Neural progenitor cell (in vitro differentiated cells): ENCODE measurements around the gene ATP10B. TPM values are rescaled to one million over a fixed set of nuclear protein-coding genes. Genes with fewer than 3 reads are reported as not detected.

Experiments
- DNase-seq: peaks from one replicate; pipeline ENCODE4 v3.0.0-alpha.2; 2016; ENCODE audit warnings: low spot score
- H2AFZ ChIP-seq: fragments of 200-600 bp; sonication (generic); replicated peaks from 2 replicates; pipeline ENCODE4 v1.6.1; 2016; ENCODE audit warnings: antibody characterized with exemption
- H3F3A ChIP-seq: fragments of 200-600 bp; sonication (generic); 2 replicates; pipeline ENCODE4 v1.6.1; 2016; ENCODE audit warnings: antibody characterized with exemption, low read depth
- H3K27ac ChIP-seq: fragments of 200-600 bp; sonication (generic); 2 replicates; pipeline ENCODE4 v1.5.1; 2016; ENCODE audit warnings: mild to moderate bottlenecking
- H3K27me3 ChIP-seq: fragments of 200-600 bp; sonication (generic); 2 replicates; pipeline ENCODE4 v1.6.1; 2016; ENCODE audit warnings: mild to moderate bottlenecking, moderate library complexity
- H3K36me3 ChIP-seq: fragments of 200-600 bp; sonication (generic); 2 replicates; pipeline ENCODE4 v1.5.1; 2016
- H3K4me1 ChIP-seq: fragments of 200-600 bp; sonication (generic); 2 replicates; pipeline ENCODE4 v1.6.1; 2016; ENCODE audit warnings: mixed run types
- H3K4me2 ChIP-seq: fragments of 200-600 bp; sonication (generic); 2 replicates; pipeline ENCODE4 v1.6.1; 2016
- H3K4me3 ChIP-seq: fragments of 200-600 bp; sonication (generic); 2 replicates; pipeline ENCODE4 v1.5.1; 2016
- H3K79me2 ChIP-seq: fragments of 200-600 bp; sonication (generic); 2 replicates; pipeline ENCODE4 v1.6.1; 2016; ENCODE audit warnings: low read depth
- H3K9ac ChIP-seq: fragments of 200-600 bp; sonication (generic); 2 replicates; pipeline ENCODE4 v1.6.1; 2016
- H3K9me3 ChIP-seq: fragments of 200-600 bp; sonication (generic); 2 replicates; pipeline ENCODE4 v1.5.1; 2016; ENCODE audit warnings: low read depth
- H4K20me1 ChIP-seq: fragments of 200-600 bp; sonication (generic); 2 replicates; pipeline ENCODE4 v1.6.1; 2016; ENCODE audit warnings: low read depth
- H3K27ac Mint-ChIP-seq: 3 replicates; pipeline ENCODE4 v1.8.0; 2021; ENCODE audit warnings: mixed read lengths
- H3K27me3 Mint-ChIP-seq: 2 replicates; pipeline ENCODE4 v1.8.0; 2022; ENCODE audit warnings: low read depth, mild to moderate bottlenecking, inconsistent platforms, moderate library complexity, mixed read lengths; ENCODE audit not compliant: insufficient read depth
- H3K36me3 Mint-ChIP-seq: 3 replicates; pipeline ENCODE4 v1.8.0; 2021; ENCODE audit warnings: mixed read lengths
- H3K4me1 Mint-ChIP-seq: 3 replicates; pipeline ENCODE4 v1.8.0; 2021; ENCODE audit warnings: mixed read lengths
- H3K4me3 Mint-ChIP-seq: 3 replicates; pipeline ENCODE4 v1.8.0; 2021; ENCODE audit warnings: mild to moderate bottlenecking, moderate library complexity, mixed read lengths
- H3K9me3 Mint-ChIP-seq: 3 replicates; pipeline ENCODE4 v1.8.0; 2020; ENCODE audit warnings: mixed read lengths
- EZH2 ChIP-seq: fragments of 200-600 bp; sonication (generic); IDR thresholded peaks from 2 replicates; pipeline ENCODE4 v1.6.1; 2017; ENCODE audit warnings: antibody characterized with exemption, mild to moderate bottlenecking, moderate library complexity
- EZH2phosphoT487 ChIP-seq: fragments of 200-600 bp; sonication (generic); IDR thresholded peaks from 2 replicates; pipeline ENCODE4 v1.6.1; 2017; ENCODE audit warnings: antibody characterized with exemption
- total RNA-seq: library from RNA; depleted of rRNA; stranded (reverse); fragments of >200 nt; gene quantifications from 2 replicates; pipeline ENCODE4 v1.2.3, GENCODE V29; 2015; ENCODE audit warnings: low replicate concordance
- TF ChIP-seq, protein P1 (sequence below): fragments of 200-600 bp; sonication (generic); IDR thresholded peaks from 2 replicates; pipeline ENCODE4 v1.5.1; 2017; ENCODE audit warnings: antibody characterized with exemption, mild to moderate bottlenecking

Gene ATP10B
- total RNA-seq, 1 donor from 2014 or later: not detected

- Mint-ChIP-seq H3K9me3 (no peaks in the 10 kb centered on the region), H3K27ac (no peak overlapping the region), H3K36me3 (no peaks in the 10 kb centered on the region), H3K4me3 (no peak overlapping the region), H3K27me3 (peaks cover 2% of the 10 kb centered on the region), H3K4me1 (peaks cover 9% of the 10 kb centered on the region)
- no peak overlapping the region for H3K4me3 ChIP-seq
- TF ChIP-seq EZH2 (no peak), EZH2phosphoT487 (no peak)
- TF ChIP-seq, protein P1, sequence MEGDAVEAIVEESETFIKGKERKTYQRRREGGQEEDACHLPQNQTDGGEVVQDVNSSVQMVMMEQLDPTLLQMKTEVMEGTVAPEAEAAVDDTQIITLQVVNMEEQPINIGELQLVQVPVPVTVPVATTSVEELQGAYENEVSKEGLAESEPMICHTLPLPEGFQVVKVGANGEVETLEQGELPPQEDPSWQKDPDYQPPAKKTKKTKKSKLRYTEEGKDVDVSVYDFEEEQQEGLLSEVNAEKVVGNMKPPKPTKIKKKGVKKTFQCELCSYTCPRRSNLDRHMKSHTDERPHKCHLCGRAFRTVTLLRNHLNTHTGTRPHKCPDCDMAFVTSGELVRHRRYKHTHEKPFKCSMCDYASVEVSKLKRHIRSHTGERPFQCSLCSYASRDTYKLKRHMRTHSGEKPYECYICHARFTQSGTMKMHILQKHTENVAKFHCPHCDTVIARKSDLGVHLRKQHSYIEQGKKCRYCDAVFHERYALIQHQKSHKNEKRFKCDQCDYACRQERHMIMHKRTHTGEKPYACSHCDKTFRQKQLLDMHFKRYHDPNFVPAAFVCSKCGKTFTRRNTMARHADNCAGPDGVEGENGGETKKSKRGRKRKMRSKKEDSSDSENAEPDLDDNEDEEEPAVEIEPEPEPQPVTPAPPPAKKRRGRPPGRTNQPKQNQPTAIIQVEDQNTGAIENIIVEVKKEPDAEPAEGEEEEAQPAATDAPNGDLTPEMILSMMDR: no peak
- no peak overlapping the region for H3K4me2 ChIP-seq
- H4K20me1 ChIP-seq: no peaks in the 10 kb centered on the region
- no peak for DNase-seq
- no peaks in the 10 kb centered on the region for H3K27me3 ChIP-seq
- H3K9me3 ChIP-seq: no peaks in the 10 kb centered on the region
- peaks cover 4% of the 10 kb centered on the region for H3F3A ChIP-seq
- no peak overlapping the region for H3K9ac ChIP-seq
- peaks cover 13% of the 10 kb centered on the region for H3K4me1 ChIP-seq
- no peaks in the 10 kb centered on the region for H3K79me2 ChIP-seq
- H3K27ac ChIP-seq: no peak overlapping the region
- H2AFZ ChIP-seq: no peak overlapping the region
- H3K36me3 ChIP-seq: no peaks in the 10 kb centered on the region
Observed at GRCh38 chr5:160792732-160793529, 59.1 kb downstream of the ATP10B start.

DNA sequence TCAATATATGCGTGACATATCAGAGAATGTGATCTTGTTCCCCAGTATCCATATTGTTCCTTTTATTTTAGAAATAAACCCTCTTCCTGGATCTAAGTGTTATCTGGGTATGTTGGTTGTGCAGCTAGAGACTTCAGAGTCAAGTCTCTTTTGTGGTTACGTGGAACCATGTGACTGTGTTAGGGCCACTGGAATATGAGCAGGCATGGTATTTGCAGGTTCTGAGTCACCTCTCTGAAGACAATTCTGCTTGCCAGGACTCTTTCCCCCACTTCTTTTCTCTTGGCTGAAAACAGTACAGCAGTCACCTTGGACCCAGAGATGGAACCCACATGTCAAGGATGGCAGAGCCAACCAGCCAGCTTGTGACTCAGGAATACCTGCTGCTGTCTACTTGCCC lies 59.7 kb downstream of the ATP10B start:
- H3K27ac ChIP-seq: no peak overlapping the region
- no peak overlapping the region for H3K4me3 ChIP-seq
- H3K9me3 ChIP-seq: no peaks in the 10 kb centered on the region
- H2AFZ ChIP-seq: no peak overlapping the region
- Mint-ChIP-seq H3K9me3 (no peaks in the 10 kb centered on the region), H3K27me3 (peaks cover 2% of the 10 kb centered on the region), H3K4me1 (peaks cover 10% of the 10 kb centered on the region), H3K4me3 (no peak overlapping the region), H3K36me3 (no peaks in the 10 kb centered on the region), H3K27ac (no peak overlapping the region)
- peaks cover 4% of the 10 kb centered on the region for H3F3A ChIP-seq
- H3K79me2 ChIP-seq: no peaks in the 10 kb centered on the region
- no peak overlapping the region for H3K4me2 ChIP-seq
- no peak overlapping the region for H3K9ac ChIP-seq
- DNase-seq: no peak
- TF ChIP-seq, protein P1: no peak
- TF ChIP-seq EZH2: no peak
- no peak for TF ChIP-seq EZH2phosphoT487
- no peaks in the 10 kb centered on the region for H3K27me3 ChIP-seq
- no peaks in the 10 kb centered on the region for H3K36me3 ChIP-seq
- peaks cover 15% of the 10 kb centered on the region for H3K4me1 ChIP-seq
- no peaks in the 10 kb centered on the region for H4K20me1 ChIP-seq

DNA sequence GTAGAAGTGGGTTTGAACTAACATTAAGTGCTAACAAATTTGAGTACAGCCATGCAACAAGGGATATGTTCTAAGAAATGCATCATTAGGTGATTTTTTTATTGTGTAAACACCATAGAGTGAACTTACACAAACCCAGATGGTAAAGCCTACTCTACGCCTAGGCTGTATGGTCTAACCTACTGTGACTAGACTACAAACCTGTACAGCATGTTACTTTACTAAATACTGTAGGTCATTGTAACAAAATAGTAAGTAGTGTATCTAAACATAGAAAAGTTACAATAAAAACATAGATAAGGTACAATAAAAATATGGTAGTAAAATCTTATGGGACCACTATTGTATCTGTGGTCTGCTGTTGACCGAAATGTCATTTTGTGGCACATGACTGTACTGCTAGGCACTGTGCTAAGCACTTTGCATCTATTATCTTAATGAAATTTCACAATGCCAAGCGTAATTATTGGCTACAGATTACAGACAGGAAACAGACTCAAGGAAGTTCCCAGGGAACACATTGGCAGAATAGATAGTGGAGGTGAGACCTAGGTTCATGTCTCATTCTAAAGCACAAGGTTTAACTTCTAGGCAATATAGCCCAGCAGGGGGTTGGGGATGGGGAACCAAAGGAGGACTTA lies 62.7 kb downstream of the ATP10B start:
- Histone ChIP-seq H3F3A (peaks cover 4% of the 10 kb centered on the region), H3K27me3 (no peaks in the 10 kb centered on the region), H3K79me2 (no peaks in the 10 kb centered on the region), H3K4me2 (no peak overlapping the region), H4K20me1 (no peaks in the 10 kb centered on the region), H3K4me1 (peaks cover 15% of the 10 kb centered on the region), H3K36me3 (no peaks in the 10 kb centered on the region), H3K4me3 (no peak overlapping the region), H3K9me3 (no peaks in the 10 kb centered on the region), H3K27ac (no peak overlapping the region), H2AFZ (no peak overlapping the region), H3K9ac (no peak overlapping the region)
- no peaks in the 10 kb centered on the region for H3K9me3 Mint-ChIP-seq
- no peak overlapping the region for H3K27ac Mint-ChIP-seq
- peaks cover 2% of the 10 kb centered on the region for H3K27me3 Mint-ChIP-seq
- TF ChIP-seq, protein P1: no peak
- no peak for TF ChIP-seq EZH2phosphoT487
- TF ChIP-seq EZH2: no peak
- H3K4me1 Mint-ChIP-seq: peaks cover 12% of the 10 kb centered on the region
- H3K36me3 Mint-ChIP-seq: no peaks in the 10 kb centered on the region
- H3K4me3 Mint-ChIP-seq: no peak overlapping the region
- no peak for DNase-seq
